Neural progenitor cell (in vitro differentiated cells): ENCODE measurements around the gene NFIA. TPM values are rescaled to one million over a fixed set of nuclear protein-coding genes. Genes with fewer than 3 reads are reported as not detected.
A peak's percentile ranks its signal among the peaks of the same experiment; 100 is the strongest.

Source experiments
- DNase-seq: peaks from one replicate; pipeline ENCODE4 v3.0.0-alpha.2; 2016; ENCODE audit warnings: low spot score
- H2AFZ ChIP-seq: fragments of 200-600 bp; sonication (generic); replicated peaks from 2 replicates; pipeline ENCODE4 v1.6.1; 2016; ENCODE audit warnings: antibody characterized with exemption
- H3F3A ChIP-seq: fragments of 200-600 bp; sonication (generic); 2 replicates; pipeline ENCODE4 v1.6.1; 2016; ENCODE audit warnings: antibody characterized with exemption, low read depth
- H3K27ac ChIP-seq: fragments of 200-600 bp; sonication (generic); 2 replicates; pipeline ENCODE4 v1.5.1; 2016; ENCODE audit warnings: mild to moderate bottlenecking
- H3K27me3 ChIP-seq: fragments of 200-600 bp; sonication (generic); 2 replicates; pipeline ENCODE4 v1.6.1; 2016; ENCODE audit warnings: mild to moderate bottlenecking, moderate library complexity
- H3K36me3 ChIP-seq: fragments of 200-600 bp; sonication (generic); 2 replicates; pipeline ENCODE4 v1.5.1; 2016
- H3K4me1 ChIP-seq: fragments of 200-600 bp; sonication (generic); 2 replicates; pipeline ENCODE4 v1.6.1; 2016; ENCODE audit warnings: mixed run types
- H3K4me2 ChIP-seq: fragments of 200-600 bp; sonication (generic); 2 replicates; pipeline ENCODE4 v1.6.1; 2016
- H3K4me3 ChIP-seq: fragments of 200-600 bp; sonication (generic); 2 replicates; pipeline ENCODE4 v1.5.1; 2016
- H3K79me2 ChIP-seq: fragments of 200-600 bp; sonication (generic); 2 replicates; pipeline ENCODE4 v1.6.1; 2016; ENCODE audit warnings: low read depth
- H3K9ac ChIP-seq: fragments of 200-600 bp; sonication (generic); 2 replicates; pipeline ENCODE4 v1.6.1; 2016
- H3K9me3 ChIP-seq: fragments of 200-600 bp; sonication (generic); 2 replicates; pipeline ENCODE4 v1.5.1; 2016; ENCODE audit warnings: low read depth
- H4K20me1 ChIP-seq: fragments of 200-600 bp; sonication (generic); 2 replicates; pipeline ENCODE4 v1.6.1; 2016; ENCODE audit warnings: low read depth
- H3K27ac Mint-ChIP-seq: 3 replicates; pipeline ENCODE4 v1.8.0; 2021; ENCODE audit warnings: mixed read lengths
- H3K27me3 Mint-ChIP-seq: 2 replicates; pipeline ENCODE4 v1.8.0; 2022; ENCODE audit warnings: low read depth, mild to moderate bottlenecking, inconsistent platforms, moderate library complexity, mixed read lengths; ENCODE audit not compliant: insufficient read depth
- H3K36me3 Mint-ChIP-seq: 3 replicates; pipeline ENCODE4 v1.8.0; 2021; ENCODE audit warnings: mixed read lengths
- H3K4me1 Mint-ChIP-seq: 3 replicates; pipeline ENCODE4 v1.8.0; 2021; ENCODE audit warnings: mixed read lengths
- H3K4me3 Mint-ChIP-seq: 3 replicates; pipeline ENCODE4 v1.8.0; 2021; ENCODE audit warnings: mild to moderate bottlenecking, moderate library complexity, mixed read lengths
- H3K9me3 Mint-ChIP-seq: 3 replicates; pipeline ENCODE4 v1.8.0; 2020; ENCODE audit warnings: mixed read lengths
- CTCF ChIP-seq: fragments of 200-600 bp; sonication (generic); IDR thresholded peaks from 2 replicates; pipeline ENCODE4 v1.5.1; 2017; ENCODE audit warnings: antibody characterized with exemption, mild to moderate bottlenecking
- EZH2 ChIP-seq: fragments of 200-600 bp; sonication (generic); IDR thresholded peaks from 2 replicates; pipeline ENCODE4 v1.6.1; 2017; ENCODE audit warnings: antibody characterized with exemption, mild to moderate bottlenecking, moderate library complexity
- EZH2phosphoT487 ChIP-seq: fragments of 200-600 bp; sonication (generic); IDR thresholded peaks from 2 replicates; pipeline ENCODE4 v1.6.1; 2017; ENCODE audit warnings: antibody characterized with exemption
- total RNA-seq: library from RNA; depleted of rRNA; stranded (reverse); fragments of >200 nt; gene quantifications from 2 replicates; pipeline ENCODE4 v1.2.3, GENCODE V29; 2015; ENCODE audit warnings: low replicate concordance

The NFIA gene
- total RNA-seq, 1 donor from 2014 or later: 5.3 TPM

- H3K27me3 ChIP-seq: peaks cover 84% of the 10 kb centered on the region
- H3K79me2 ChIP-seq: no peaks in the 10 kb centered on the region
- H3K27ac ChIP-seq: no peak overlapping the region
- peaks cover 38% of the 10 kb centered on the region for H4K20me1 ChIP-seq
- TF ChIP-seq EZH2 (peak; percentile 67), EZH2phosphoT487 (peak; percentile 44), CTCF (no peak)
- H3K4me2 ChIP-seq: peak overlapping the region; percentile 48
- peaks cover 29% of the 10 kb centered on the region for H3F3A ChIP-seq
- Mint-ChIP-seq H3K27me3 (peaks cover 67% of the 10 kb centered on the region), H3K9me3 (no peaks in the 10 kb centered on the region), H3K4me1 (peaks cover 55% of the 10 kb centered on the region), H3K4me3 (peak overlapping the region; percentile 86), H3K36me3 (no peaks in the 10 kb centered on the region), H3K27ac (no peak overlapping the region)
- DNase-seq: peak; percentile 49
- no peaks in the 10 kb centered on the region for H3K36me3 ChIP-seq
- H2AFZ ChIP-seq: no peak overlapping the region
- no peak overlapping the region for H3K9ac ChIP-seq
- H3K9me3 ChIP-seq: no peaks in the 10 kb centered on the region
- H3K4me3 ChIP-seq: peak overlapping the region; percentile 14
- H3K4me1 ChIP-seq: peaks cover 18% of the 10 kb centered on the region
Measured at GRCh38 chr1:61053712-61054600, 28.4 kb upstream of the NFIA start.

- H3K9ac ChIP-seq: no peak overlapping the region
- no peak for TF ChIP-seq EZH2phosphoT487
- no peak for TF ChIP-seq EZH2
- TF ChIP-seq CTCF: no peak
- H3K27ac Mint-ChIP-seq: no peak overlapping the region
- H4K20me1 ChIP-seq: peaks cover 38% of the 10 kb centered on the region
- H3K36me3 ChIP-seq: no peaks in the 10 kb centered on the region
- peaks cover 26% of the 10 kb centered on the region for H3F3A ChIP-seq
- H3K4me3 Mint-ChIP-seq: peak overlapping the region; percentile 73
- H3K79me2 ChIP-seq: no peaks in the 10 kb centered on the region
- peak; percentile 25 for DNase-seq
- peaks cover 53% of the 10 kb centered on the region for H3K4me1 Mint-ChIP-seq
- H3K27me3 ChIP-seq: peaks cover 87% of the 10 kb centered on the region
- H3K27ac ChIP-seq: no peak overlapping the region
- H3K9me3 Mint-ChIP-seq: no peaks in the 10 kb centered on the region
- H3K36me3 Mint-ChIP-seq: no peaks in the 10 kb centered on the region
- peaks cover 18% of the 10 kb centered on the region for H3K4me1 ChIP-seq
- H3K27me3 Mint-ChIP-seq: peaks cover 67% of the 10 kb centered on the region
- H3K4me2 ChIP-seq: no peak overlapping the region
- H3K9me3 ChIP-seq: no peaks in the 10 kb centered on the region
- H2AFZ ChIP-seq: no peak overlapping the region
- H3K4me3 ChIP-seq: no peak overlapping the region
Measured at GRCh38 chr1:61054601-61054993, 27.8 kb upstream of the NFIA start.

GRCh38 chr1:61055110-61055614, 27.2 kb upstream of the NFIA start:
- Histone ChIP-seq H3K4me2 (no peak overlapping the region), H3K27ac (no peak overlapping the region)
- H3K4me1 Mint-ChIP-seq: peaks cover 52% of the 10 kb centered on the region

More at GRCh38 chr1:61055110-61055614, 27.2 kb upstream of the NFIA start:
- H3K9me3 ChIP-seq: no peaks in the 10 kb centered on the region
- no peaks in the 10 kb centered on the region for H3K9me3 Mint-ChIP-seq
- no peak overlapping the region for H3K4me3 ChIP-seq
- H4K20me1 ChIP-seq: peaks cover 38% of the 10 kb centered on the region
- no peak for DNase-seq
- no peaks in the 10 kb centered on the region for H3K36me3 Mint-ChIP-seq
- H3K36me3 ChIP-seq: no peaks in the 10 kb centered on the region
- H3K27me3 Mint-ChIP-seq: peaks cover 70% of the 10 kb centered on the region
- H3F3A ChIP-seq: peaks cover 24% of the 10 kb centered on the region
- TF ChIP-seq EZH2phosphoT487: no peak
- no peak for TF ChIP-seq CTCF
- no peak for TF ChIP-seq EZH2
- no peak overlapping the region for H2AFZ ChIP-seq
- peaks cover 18% of the 10 kb centered on the region for H3K4me1 ChIP-seq
- no peak overlapping the region for H3K27ac Mint-ChIP-seq
- no peaks in the 10 kb centered on the region for H3K79me2 ChIP-seq
- H3K9ac ChIP-seq: no peak overlapping the region
- H3K27me3 ChIP-seq: peaks cover 91% of the 10 kb centered on the region
- no peak overlapping the region for H3K4me3 Mint-ChIP-seq
